ENCODE data around the gene PCK2. TPM values are rescaled to one million over a fixed set of nuclear protein-coding genes. Genes with fewer than 3 reads are reported as not detected.

Gene PCK2
- total and polyA plus RNA-seq, 2 of the 13 experiments (the other 11 are each of a cell fraction or from before 2014, with no cell fraction given) = 129 to 272 TPM

GRCh38 chr14:24079491-24080141 is 14.5 kb upstream of the PCK2 start:
- no peak for ATAC-seq
- no peak for DNase-seq (ENCODE audit: low spot score)
- POLR2A ChIA-PET = interaction anchor here (1.0 to 4.9 kb wide), 8 partner anchors 15 to 133 kb away, joined by 3 to 131 read pairs (median 9); partner anchors contain the start of genes CARMIL3, CHMP4A, DCAF11 and EMC9
- no peaks in the 10 kb centered on the region for H4K20me1 ChIP-seq (ENCODE audit: insufficient read depth, low read length)
- no peaks in the 10 kb centered on the region for H3K9me3 ChIP-seq (ENCODE audit: low read length)
- H3K79me2 ChIP-seq (ENCODE audit: insufficient read depth, low read length) = no peaks in the 10 kb centered on the region
- 52% methylated on average over 9 of the region's 9 CpGs for WGBS (ENCODE audit: low lambda C conversion rate)
- in situ Hi-C loops (cut with HindIII; ENCODE audit: extremely low pct_ligation_motif_present, low pct_unique_long_range_greater_than_20kb) (no loop called here), intact Hi-C loops (cut with micrococcal nuclease; ENCODE audit: unreplicated experiment) (no loop called here)
- no TSS peak for BruUV-seq (replicated peaks)
- peaks cover 17 to 72% of the 10 kb centered on the region in 2 experiments for H3K27me3 ChIP-seq (ENCODE audit: control insufficient read depth in 1 of 2, insufficient read depth in 2 of 2, low read length in 2 of 2)
- peaks cover 37% of the 10 kb centered on the region for H3K4me1 ChIP-seq (ENCODE audit: insufficient read depth, low read length)
- H3K9ac ChIP-seq (ENCODE audit: insufficient read depth, low read depth, low read length) = no peak overlapping the region
- no peak overlapping the region for H3K4me2 ChIP-seq (ENCODE audit: low read depth, low read length)
- H2AFZ ChIP-seq (ENCODE audit: low read length) = no peak overlapping the region
- no peaks in the 10 kb centered on the region for H3K36me3 ChIP-seq (replicated peaks in 1 of 2; ENCODE audit: control insufficient read depth in 1 of 2, insufficient read depth in 2 of 2, low read length in 2 of 2)
- no peak overlapping the region for H3K27ac ChIP-seq (ENCODE audit: extremely low read length, insufficient read depth, low read length)
- H3K4me3 ChIP-seq (replicated peaks in 1 of 3; ENCODE audit: insufficient read depth in 1 of 3, low read depth in 2 of 3, low read length in 3 of 3) = no peak overlapping the region
- TF ChIP-seq RFX1 (IDR thresholded peaks at IDR 0.05) (peak; percentile 42; the same call in 1 of the 2 replicates), ATF3 (CRISPR knock-in tag; IDR thresholded peaks at IDR 0.05) (no peak), DRAP1 (CRISPR knock-in tag; IDR thresholded peaks at IDR 0.05) (no peak), TARDBP (CRISPR knock-in tag; IDR thresholded peaks at IDR 0.05) (no peak), IKZF4 (CRISPR knock-in tag; IDR thresholded peaks at IDR 0.05; ENCODE audit: borderline replicate concordance, low read depth, not compliant biosample characterization) (no peak), ZNF44 (CRISPR knock-in tag; IDR thresholded peaks at IDR 0.05) (no peak), NFKB2 (CRISPR knock-in tag; IDR thresholded peaks at IDR 0.05; ENCODE audit: borderline replicate concordance) (0 out of 2 replicates have a peak, but pooled peaks have one; percentile 7), MED8 (CRISPR knock-in tag; IDR thresholded peaks at IDR 0.05; ENCODE audit: insufficient replicate concordance) (no peak), MTERF4 (CRISPR knock-in tag; IDR thresholded peaks at IDR 0.05) (no peak), ZNF136 (CRISPR knock-in tag; IDR thresholded peaks at IDR 0.05; ENCODE audit: low read depth) (no peak), ZEB1 (IDR thresholded peaks at IDR 0.05; ENCODE audit: insufficient replicate concordance, low read depth) (no peak), SNAPC4 (CRISPR knock-in tag; IDR thresholded peaks at IDR 0.05) (no peak), HIVEP1 (CRISPR knock-in tag; IDR thresholded peaks at IDR 0.05) (0 out of 2 replicates have a peak, but pooled peaks have one; percentile 6)
- FAIRE-seq = no peak
- CTCF ChIA-PET (ENCODE audit: low intra/inter-chr PET ratio, low total read pairs) = no interaction called here
